GM12878 (cell line): ENCODE measurements around the gene WDR86.

ENCODE experiments used
- CTCF ChIP-seq, 3 experiments: IDR thresholded peaks in 2 of 3; conservative IDR thresholded peaks in 1 of 3; 2 replicates each; pipeline ENCODE4 v1.5.1; 2011; ENCODE audit warnings: low read depth in 3 of 3, low read length in 3 of 3, mild to moderate bottlenecking in 3 of 3, control low read depth in 2 of 3, moderate library complexity in 2 of 3, inconsistent platforms in 1 of 3, mixed read lengths in 1 of 3; ENCODE audit not compliant: control insufficient read depth in 2 of 3, insufficient read depth in 1 of 3; ENCODE audit errors: extremely low read depth in 1 of 3
- EZH2 ChIP-seq: IDR thresholded peaks from 2 replicates; pipeline ENCODE4 v1.6.1; 2012; ENCODE audit warnings: low read depth, mild to moderate bottlenecking, control low read depth, inconsistent platforms, low read length, borderline replicate concordance; ENCODE audit not compliant: control insufficient read depth
- FOS ChIP-seq: IDR thresholded peaks from 3 replicates; pipeline ENCODE4 v1.6.1; 2011; ENCODE audit warnings: borderline replicate concordance; ENCODE audit not compliant: insufficient read length; ENCODE audit errors: extremely low read depth
- POLR2AphosphoS5 ChIP-seq: IDR thresholded peaks from 2 replicates; pipeline ENCODE4 v1.6.1; 2011; ENCODE audit warnings: mild to moderate bottlenecking, low read length, inconsistent platforms
- RAD21 ChIP-seq: IDR thresholded peaks from 2 replicates; pipeline ENCODE4 v1.6.1; 2011; ENCODE audit warnings: mild to moderate bottlenecking, low read depth, low read length, moderate library complexity; ENCODE audit not compliant: insufficient read depth
- RFX5 ChIP-seq: IDR thresholded peaks from 2 replicates; pipeline ENCODE4 v1.6.1; 2011; ENCODE audit warnings: low read depth, low read length, improper control_type of control experiment
- TF ChIP-seq, protein P1 (sequence below): fragments of 450-650 bp; IDR thresholded peaks from 2 replicates; pipeline ENCODE4 v1.6.1; 2017; ENCODE audit warnings: mild to moderate bottlenecking, moderate library complexity

GRCh38 chr7:151379193-151379520, 30.7 kb downstream of the WDR86 start:
- TF ChIP-seq, protein P1, sequence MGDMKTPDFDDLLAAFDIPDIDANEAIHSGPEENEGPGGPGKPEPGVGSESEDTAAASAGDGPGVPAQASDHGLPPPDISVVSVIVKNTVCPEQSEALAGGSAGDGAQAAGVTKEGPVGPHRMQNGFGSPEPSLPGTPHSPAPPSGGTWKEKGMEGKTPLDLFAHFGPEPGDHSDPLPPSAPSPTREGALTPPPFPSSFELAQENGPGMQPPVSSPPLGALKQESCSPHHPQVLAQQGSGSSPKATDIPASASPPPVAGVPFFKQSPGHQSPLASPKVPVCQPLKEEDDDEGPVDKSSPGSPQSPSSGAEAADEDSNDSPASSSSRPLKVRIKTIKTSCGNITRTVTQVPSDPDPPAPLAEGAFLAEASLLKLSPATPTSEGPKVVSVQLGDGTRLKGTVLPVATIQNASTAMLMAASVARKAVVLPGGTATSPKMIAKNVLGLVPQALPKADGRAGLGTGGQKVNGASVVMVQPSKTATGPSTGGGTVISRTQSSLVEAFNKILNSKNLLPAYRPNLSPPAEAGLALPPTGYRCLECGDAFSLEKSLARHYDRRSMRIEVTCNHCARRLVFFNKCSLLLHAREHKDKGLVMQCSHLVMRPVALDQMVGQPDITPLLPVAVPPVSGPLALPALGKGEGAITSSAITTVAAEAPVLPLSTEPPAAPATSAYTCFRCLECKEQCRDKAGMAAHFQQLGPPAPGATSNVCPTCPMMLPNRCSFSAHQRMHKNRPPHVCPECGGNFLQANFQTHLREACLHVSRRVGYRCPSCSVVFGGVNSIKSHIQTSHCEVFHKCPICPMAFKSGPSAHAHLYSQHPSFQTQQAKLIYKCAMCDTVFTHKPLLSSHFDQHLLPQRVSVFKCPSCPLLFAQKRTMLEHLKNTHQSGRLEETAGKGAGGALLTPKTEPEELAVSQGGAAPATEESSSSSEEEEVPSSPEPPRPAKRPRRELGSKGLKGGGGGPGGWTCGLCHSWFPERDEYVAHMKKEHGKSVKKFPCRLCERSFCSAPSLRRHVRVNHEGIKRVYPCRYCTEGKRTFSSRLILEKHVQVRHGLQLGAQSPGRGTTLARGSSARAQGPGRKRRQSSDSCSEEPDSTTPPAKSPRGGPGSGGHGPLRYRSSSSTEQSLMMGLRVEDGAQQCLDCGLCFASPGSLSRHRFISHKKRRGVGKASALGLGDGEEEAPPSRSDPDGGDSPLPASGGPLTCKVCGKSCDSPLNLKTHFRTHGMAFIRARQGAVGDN = no peak
- TF ChIP-seq RAD21 (no peak), EZH2 (no peak), CTCF (IDR thresholded peaks at IDR 0.05 in 2 of 3, conservative IDR thresholded peaks at IDR 0.05 in 1 of 3; ENCODE audit: control insufficient read depth in 2 of 3, extremely low read depth in 1 of 3, insufficient read depth in 1 of 3, low read depth in 3 of 3, low read length in 3 of 3) (no peak), POLR2AphosphoS5 (no peak), FOS (no peak), RFX5 (no peak)
